Panc1 (cell line): ENCODE data around the gene PFKFB3.

Experiments used
- CTCF ChIP-seq: fragments of 450-650 bp; IDR thresholded peaks from 2 replicates; pipeline ENCODE4 v1.5.1; 2017; ENCODE audit warnings: mild to moderate bottlenecking
- POLR2AphosphoS5 ChIP-seq: IDR thresholded peaks from 2 replicates; pipeline ENCODE4 v1.6.1; 2012; ENCODE audit warnings: mild to moderate bottlenecking, low read depth, low read length, moderate library complexity
- TCF7L2 ChIP-seq: IDR thresholded peaks from 2 replicates; pipeline ENCODE4 v1.6.1; 2011; ENCODE audit warnings: mild to moderate bottlenecking, low read depth, low read length, inconsistent platforms

- TF ChIP-seq CTCF (no peak), TCF7L2 (no peak), POLR2AphosphoS5 (no peak)
Observed at GRCh38 chr10:6229290-6229689, 26.6 kb downstream of the PFKFB3 start.
